Midbrain (tissue), 1 donor: ENCODE results near the gene CRTC1.
A peak's percentile ranks its signal among the peaks of the same experiment; 100 is the strongest.

ENCODE experiments used
- DNase-seq: peaks from one replicate; lab custom pipeline; 2025; lab: John Stamatoyannopoulos, UW

Gene CRTC1, protein sequence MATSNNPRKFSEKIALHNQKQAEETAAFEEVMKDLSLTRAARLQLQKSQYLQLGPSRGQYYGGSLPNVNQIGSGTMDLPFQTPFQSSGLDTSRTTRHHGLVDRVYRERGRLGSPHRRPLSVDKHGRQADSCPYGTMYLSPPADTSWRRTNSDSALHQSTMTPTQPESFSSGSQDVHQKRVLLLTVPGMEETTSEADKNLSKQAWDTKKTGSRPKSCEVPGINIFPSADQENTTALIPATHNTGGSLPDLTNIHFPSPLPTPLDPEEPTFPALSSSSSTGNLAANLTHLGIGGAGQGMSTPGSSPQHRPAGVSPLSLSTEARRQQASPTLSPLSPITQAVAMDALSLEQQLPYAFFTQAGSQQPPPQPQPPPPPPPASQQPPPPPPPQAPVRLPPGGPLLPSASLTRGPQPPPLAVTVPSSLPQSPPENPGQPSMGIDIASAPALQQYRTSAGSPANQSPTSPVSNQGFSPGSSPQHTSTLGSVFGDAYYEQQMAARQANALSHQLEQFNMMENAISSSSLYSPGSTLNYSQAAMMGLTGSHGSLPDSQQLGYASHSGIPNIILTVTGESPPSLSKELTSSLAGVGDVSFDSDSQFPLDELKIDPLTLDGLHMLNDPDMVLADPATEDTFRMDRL

DNA sequence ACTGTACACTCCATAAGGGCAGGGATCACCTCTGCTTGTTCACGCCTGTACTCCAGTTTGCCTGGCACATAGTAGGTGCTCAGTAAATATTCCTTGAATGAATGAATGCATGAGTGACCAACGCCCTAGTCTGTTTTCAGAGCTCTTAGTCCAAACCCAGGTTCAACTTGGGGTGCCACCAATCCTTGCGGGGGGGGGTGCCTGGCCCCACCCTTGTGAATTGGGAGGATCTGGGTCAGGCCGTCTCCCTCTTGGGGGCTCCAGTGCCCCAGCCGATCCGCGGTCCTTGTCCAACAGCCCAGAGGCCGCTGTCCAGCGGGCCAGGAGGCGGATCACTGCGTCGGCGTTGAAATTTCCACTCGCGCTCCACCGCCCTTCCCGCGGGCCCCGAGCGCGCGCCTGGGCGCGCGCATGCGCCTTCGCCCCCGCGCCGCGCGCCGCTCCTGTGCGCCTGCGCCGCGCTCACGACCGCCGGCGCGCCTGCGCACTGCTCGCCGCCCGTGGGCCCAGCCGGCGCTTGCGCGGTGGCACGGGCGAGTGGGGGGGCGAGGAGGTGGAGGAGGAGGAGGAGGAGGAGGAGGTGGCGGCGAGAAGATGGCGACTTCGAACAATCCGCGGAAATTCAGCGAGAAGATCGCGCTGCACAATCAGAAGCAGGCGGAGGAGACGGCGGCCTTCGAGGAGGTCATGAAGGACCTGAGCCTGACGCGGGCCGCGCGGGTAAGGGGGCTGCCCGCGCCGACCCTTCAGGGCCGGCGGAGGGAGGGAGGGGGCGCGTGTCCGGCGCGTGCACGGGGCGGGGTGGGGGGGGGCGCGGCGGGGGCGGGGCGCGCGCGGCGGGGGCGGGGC, at the start of gene CRTC1:
Gene CRTC1 (plus strand): TSS at position 572 of the 849 bp plus-strand sequence. CDS start 23 bp downstream, at position 595.
- DNase-seq: peak; percentile 69

DNA sequence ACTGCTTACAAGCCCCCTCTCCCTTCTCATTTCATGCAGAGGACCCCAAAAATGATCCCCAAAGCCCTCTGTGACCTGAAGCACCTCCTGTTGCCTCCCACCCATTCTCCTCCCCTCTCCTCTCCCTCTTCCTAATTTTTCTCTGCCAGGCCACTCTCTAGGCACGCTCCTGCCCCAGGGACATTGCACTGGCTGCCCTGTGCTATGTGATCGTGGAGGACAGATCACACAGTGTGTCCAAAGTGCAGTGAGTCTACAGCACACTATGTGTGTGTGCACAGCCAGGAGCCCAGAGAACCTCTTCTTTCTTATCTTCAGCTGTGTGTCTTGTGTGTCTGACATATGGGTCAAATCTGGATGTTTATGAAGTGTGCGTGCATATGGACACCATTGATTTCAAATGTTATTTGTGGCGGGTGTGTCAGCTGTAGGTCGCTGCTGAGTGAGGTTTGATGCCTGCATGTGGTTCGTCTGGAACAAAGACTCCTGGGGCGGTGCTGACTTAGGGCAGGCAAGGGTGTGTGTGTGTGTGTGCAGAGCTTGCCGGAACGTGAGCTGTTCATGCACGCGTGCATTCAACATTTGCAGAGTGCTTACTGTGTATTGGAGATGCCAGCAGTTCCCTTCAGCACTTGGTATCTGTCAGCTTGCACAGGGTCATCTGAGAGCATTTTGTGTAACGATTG, 48.7 kb upstream of the CRTC1 start:
- no peak for DNase-seq

DNA sequence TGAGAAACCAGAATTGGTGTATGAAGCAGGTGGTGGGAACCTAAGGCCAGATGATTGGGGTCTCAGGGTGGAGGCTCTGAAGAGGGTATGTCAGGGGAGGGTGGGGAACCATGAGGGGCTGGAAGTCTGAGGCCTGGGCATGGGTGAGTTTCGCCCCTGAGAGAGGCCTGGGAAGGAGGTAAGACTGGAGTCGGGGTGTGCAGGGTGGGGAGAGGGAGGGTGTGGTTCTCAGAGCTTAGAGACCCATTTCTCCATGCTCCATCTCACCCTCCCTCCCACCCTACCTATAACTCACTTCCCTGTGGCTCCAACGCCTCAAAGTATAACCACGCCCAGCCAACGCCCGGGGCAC, 47.7 kb upstream of the CRTC1 start:
- no peak for DNase-seq

DNA sequence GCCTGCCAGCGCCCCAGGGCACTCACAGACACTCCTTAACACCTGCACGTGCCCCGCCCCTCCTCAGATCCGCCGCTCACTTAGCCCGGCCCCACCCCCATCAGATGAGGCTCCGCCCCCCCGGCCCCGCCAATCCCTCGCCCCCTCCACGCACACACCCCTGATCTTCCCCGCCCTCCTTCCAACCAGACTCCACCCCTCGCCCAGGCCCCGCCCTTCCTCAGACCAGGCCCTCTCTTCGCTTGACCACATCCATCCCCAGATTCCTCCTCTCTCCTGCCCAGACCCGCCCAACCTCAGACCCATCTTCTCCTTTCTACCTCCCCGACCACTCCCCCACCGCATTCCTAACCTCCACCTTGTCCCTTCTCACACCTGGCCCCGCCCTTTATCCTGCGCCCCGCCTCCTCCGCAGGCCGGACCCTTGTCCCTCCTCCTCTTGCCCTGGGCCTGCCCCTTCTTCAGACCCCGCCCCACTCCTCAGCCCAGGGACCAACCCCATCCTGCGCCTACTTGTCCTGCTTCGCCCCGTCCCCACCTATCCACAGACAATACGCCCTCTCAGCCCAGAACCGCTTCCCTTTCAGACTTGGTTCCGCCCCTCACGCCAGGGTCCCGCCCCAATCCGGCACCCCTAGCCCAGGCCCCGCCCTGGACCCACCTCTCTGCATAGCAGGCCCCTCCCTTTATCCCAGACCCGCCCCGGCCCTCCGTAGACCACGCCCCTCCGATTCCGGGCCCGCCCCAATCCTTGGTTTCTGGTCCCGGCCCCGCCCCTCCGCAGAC, 47.1 kb upstream of the CRTC1 start:
- peak; percentile 93 for DNase-seq

GRCh38 chr19:18636969-18637629, 46.4 kb upstream of the CRTC1 start, which contains the start of gene KLHL26:
Gene KLHL26 (plus strand): TSS chr19:18637028. CDS start chr19:18637055, 27 bp downstream.
- no peak for DNase-seq

DNA sequence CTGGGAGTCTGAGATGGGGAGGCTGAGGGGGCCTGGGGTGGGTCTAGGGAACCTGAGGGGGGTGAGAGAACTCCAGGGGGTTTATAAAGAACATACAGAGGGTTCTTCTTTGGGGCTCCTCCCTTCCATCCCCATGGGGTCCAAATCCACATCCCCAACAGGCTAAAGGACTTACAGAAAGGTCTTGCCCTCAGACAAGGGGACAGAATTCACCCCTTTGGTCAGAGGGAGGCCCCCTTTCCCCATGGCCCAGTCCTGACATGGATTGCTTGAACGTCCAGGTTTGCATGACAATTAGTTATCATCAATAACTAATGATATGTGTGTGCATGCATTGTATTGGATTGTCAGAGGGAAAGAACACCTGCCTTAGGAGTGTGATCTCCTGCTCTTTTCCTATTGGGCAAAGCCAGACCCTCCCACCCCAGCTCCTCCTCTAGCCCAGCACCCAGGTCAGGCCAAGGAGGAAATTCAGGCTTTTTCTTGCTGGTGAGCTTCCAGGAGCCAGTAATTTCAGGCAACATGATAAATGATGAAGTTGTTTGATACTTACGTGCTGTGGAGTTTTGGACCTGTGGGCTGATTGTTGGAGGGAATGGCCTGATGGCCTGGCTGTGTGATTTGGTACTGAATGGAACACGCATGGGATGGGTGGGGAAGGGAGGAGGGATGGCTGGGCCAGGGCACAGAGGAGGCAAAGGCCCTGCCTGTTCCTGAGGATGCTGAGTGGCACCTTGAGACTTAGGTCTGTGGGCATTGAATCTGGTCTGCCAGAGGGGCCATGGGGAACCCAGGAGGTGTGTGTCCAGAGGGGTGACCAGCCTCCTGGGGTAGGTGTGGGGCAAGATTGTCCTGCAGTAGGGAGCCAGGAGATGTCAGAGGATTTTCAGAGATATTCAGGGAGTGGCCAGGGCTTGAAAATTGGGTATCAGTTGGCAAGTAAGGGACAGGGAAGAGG, 45.5 kb upstream of the CRTC1 start:
- no peak for DNase-seq

- no peak for DNase-seq
Measured at GRCh38 chr19:18639706-18640243, 43.7 kb upstream of the CRTC1 start.

GRCh38 chr19:18644196-18645034, 39.1 kb upstream of the CRTC1 start:
- DNase-seq: peak; percentile 68

- peak; percentile 72 for DNase-seq
Measured at GRCh38 chr19:18645035-18645511, 38.4 kb upstream of the CRTC1 start.

GRCh38 chr19:18646535-18647370, 36.7 kb upstream of the CRTC1 start:
- DNase-seq: no peak

DNA sequence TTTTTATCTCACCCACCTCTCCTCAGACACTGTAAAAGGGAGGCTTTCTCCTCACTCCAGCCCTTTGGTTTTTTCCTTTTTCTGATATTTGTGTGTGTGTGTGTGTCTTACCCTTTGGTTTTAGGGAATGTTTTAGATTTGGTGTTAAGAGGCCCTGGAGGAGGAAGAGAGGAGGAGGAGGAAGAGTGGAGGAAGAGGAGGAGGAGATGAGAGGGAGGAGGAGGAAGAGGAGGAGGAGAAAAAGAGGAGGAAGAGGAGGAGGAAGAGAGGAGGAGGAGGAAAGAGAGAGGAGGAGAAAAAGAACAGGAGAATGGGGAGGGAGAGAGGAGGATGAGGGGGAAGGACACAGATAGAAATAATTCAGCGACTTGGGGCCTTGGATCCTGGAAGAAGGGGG, 36.1 kb upstream of the CRTC1 start:
- DNase-seq: no peak

DNA sequence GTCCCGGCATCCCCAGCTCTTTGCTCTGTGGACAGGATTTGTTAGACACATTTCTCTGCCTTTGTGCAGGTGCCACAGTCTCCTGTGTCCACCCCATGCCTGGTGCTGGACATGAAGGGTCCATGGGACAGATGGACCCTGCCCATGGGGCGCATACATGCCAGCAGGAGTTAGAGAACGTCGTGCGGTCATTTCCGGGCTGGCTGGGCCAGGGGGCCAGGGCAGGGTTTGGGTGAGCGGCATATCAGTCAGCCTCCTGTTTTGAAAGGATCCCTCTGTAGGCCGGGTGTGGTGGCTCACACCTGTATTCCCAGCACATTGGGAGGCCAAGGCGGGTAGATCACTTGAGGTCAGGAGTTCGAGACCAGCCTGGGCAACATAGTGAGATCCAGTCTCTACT, 35.7 kb upstream of the CRTC1 start:
- DNase-seq: no peak

DNA sequence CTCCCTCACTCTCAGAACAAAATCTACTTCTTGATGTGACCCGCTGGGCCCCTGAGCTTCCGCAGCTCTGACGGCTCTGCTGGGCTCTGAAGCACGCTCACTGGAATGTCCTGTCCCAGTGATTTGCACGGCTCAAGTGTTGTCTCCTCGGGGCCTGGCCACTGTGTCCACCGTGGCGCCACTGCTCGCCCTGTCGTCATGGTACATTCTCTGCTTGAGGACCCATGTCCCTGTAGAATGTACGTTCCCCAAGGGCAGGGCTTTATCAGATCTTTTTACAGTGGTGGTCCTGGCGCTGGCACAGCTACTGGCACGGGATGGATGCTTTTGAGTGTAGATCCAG, 34.5 kb upstream of the CRTC1 start:
- DNase-seq: no peak

GRCh38 chr19:18649371-18650020, 34.0 kb upstream of the CRTC1 start:
- peak; percentile 17 for DNase-seq

GRCh38 chr19:18650021-18650390, 33.5 kb upstream of the CRTC1 start:
- no peak for DNase-seq

DNA sequence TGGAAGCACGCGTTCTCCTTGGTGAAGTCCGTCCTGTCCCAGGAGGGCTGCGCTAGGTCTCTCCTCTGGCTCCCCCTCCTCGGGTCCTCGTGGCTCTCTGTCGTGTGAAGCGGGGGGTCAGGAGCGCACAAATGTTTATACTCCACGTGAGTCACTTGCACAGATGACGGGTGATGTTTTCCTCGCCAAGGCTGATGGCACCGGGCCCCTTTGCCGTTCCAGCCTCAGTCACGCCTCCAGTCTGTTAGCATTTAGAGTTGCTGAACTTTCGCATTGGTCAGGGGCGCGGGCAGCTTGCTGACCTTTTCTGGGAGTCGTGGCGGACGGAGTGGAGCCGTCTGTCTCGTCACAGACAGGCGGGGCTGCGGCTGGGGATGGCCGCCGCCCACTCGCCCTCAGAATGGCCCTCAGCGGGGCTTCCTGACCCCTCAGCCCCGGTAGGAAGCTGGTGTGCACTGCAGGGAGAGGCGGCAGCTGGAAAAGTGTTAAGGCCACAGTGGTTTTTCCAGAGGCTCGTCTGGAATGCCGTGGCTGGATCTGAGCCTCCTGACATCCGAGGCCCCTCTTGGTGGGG, 32.9 kb upstream of the CRTC1 start:
- DNase-seq: no peak
